ENCODE measurements around the gene EFNB2.

The EFNB2 gene

DNA sequence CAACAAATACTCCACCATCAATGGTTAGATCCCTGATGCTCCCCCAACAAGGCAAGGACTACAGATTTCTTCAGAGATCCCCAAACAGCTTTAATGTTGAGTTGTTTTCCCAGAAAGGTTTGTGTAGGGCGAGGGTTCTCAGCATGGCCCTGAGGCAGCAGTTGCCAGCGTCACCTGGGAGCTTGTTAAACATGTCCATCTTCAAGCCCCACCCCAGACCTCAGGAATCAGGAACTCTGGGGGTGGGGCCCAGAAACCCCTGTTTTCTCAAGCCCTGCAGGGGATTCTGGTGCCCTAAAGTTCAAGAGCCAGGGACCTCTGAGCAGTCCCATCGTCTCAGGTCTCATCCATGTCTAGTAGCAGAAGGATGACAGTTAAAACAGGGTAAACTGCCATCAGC, 9.6 kb downstream of the EFNB2 start:
- no peak for DNase-seq (ENCODE audit: low read depth in 2 of 2)

DNA sequence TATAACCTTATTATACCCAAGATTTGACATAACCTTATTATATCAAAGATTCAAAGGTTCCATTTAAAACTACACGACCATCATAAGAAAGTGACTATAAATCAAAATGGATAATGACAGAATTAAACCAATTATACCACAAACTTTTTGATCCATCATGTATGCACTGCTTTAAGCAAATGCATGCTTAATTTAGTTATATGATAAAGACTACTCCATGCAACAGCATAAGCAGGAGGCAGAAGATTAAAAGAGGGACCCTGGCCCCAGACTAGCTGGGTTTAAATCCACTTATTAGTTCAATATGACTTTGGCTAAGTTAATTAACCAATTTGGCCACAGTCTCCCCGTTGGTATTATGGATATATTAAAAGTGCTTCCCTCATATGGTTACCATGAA, 11.4 kb downstream of the EFNB2 start:
- no peak for DNase-seq (ENCODE audit: low read depth in 2 of 2)

DNA sequence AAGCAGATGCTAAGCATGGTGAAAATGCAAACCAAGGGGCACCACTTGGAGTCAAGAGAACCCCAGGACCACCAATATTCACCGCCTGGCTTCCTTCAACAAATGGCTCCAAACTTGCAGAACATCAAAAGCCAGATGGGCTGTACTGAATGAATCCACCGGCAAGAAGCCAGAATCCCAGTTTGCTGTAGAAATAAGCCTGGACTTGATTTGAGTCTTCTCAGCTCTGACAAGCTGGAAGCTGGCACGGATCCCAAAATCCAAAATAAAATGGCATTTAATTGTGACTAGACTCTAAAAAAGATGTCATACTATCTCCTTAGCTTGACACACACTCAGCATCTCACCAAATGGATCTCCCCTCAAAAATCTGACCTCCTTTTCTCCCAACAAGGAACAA, 11.9 kb downstream of the EFNB2 start:
- no peak for DNase-seq (ENCODE audit: low read depth in 2 of 2)

DNA sequence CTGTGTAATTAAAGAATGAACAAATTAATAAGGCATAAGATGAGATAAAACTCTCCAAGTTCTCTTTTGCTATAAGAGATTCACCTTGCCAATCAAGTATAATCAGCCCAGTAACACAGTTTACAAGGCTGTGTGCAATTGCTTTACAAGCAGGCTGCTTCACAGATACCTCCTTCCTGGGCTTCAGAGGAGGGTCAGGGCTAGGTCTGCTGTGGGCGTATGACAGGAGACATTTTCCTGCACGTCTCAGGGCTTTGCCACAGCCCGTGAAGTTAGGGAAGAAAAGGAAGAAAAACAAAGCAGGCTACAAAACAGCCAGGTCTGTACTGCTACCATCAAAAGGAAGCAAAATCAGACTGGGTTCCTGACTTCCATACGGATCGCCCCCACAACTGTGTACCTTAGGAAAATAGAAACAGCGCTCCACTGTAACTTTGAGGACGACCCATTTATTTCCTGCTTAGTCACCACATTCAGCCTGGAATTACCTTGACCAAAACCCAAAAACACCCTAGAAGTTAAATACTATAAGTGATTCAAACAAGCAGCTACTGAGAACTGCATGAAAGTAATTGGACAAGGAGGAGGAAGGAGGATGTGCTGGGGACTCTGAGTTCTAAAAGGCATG, 12.4 kb downstream of the EFNB2 start:
- DNase-seq (ENCODE audit: low read depth in 2 of 2): no peak

DNA sequence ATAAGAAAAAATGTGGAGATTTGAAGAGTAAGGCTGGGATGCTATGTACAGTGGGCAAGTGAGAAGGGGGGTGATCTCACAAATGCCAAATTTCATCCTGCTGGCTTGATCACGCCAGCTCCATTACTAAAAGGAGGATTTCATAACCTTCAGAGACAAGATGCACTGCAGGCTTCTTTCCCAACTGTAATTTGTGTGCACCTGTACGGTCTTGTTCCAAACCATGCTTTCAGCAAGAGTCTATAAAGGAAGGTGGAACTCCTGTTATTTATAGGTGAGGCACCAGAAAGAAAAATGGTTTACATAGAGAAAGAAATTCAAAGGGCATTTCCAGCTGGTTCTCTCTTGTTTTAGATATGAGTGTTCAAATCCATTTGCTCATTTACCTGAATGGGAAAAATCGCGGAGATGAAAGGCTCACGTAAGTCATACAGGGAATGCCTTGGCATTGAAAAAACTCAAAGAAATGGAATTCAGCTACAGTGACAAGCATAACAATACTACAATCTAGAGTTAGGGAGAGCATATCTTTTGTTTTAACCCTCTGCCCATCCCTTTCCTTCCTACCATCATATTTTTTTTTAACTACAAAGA, 13.3 kb downstream of the EFNB2 start:
- DNase-seq (ENCODE audit: low read depth in 2 of 2): no peak

DNA sequence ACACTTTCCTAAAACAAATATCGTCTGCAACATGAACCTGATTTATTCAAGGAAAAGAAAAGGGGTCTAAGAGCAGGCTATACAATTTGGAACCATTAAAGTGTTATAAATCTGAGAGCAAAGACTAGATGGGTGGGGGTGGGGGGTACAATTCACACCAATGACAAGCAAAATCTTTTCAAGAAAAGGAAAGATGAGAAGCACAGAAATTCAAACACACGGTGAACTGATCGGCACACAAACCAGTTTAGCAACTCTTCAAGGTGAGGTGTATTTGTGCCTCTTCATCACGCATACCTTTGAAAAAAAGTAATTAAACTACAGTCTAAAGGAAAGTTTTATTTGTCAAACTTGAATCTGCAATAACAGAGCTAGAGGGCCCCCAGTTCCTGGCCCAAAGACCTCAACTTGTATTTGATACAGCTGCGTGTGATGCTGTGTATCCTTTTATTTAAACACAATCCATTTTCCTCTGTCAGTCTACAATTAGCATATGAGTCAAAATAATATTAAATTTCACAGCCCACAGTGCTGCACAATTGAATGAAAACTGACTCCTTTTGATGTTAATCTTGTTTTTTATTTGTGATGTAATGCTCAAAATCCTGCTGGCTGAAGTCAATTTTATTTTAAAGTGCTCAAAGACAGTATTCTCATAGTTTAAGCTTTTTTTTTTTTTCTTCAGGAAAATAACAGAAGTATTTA, 14.2 kb downstream of the EFNB2 start:
- DNase-seq (ENCODE audit: low read depth in 2 of 2): no peak

DNA sequence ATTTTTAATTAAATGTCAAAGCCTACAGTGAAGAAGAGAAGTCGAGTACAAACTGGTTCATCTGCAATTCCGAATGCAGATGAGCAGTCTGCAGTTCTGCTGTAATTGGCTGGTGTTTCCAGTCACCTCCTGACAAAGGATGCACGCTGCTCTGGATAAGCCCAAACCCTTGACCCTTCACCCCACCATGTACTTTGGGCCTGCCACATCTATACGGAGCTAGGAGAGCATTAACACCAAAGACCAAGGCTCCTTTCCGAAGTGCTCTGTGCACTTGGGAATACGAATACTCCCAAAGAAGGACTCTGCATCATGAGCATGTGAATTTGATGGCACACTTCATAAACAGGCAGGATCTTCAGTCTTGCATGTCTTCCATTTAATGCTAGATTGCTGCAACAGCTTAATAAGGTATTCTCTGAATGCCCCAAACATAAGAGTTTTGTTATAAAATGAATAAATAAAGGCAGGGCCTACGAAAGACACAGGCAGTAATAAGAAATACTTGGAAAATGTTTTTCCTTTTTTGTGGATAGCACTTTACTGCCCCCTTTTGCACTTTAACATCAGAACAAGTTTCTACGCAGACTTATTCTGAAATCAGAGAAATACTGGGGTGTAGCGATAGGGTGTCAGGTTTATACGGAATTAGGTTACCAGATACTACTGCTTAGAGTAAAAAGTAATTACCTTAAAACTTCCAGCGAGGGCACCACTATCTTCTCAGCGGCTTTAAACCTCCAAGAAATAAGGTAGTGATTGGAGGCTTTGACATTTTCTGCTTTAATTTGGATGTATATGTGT, 15.0 kb downstream of the EFNB2 start:
- no peak for DNase-seq (ENCODE audit: low read depth in 2 of 2)

DNA sequence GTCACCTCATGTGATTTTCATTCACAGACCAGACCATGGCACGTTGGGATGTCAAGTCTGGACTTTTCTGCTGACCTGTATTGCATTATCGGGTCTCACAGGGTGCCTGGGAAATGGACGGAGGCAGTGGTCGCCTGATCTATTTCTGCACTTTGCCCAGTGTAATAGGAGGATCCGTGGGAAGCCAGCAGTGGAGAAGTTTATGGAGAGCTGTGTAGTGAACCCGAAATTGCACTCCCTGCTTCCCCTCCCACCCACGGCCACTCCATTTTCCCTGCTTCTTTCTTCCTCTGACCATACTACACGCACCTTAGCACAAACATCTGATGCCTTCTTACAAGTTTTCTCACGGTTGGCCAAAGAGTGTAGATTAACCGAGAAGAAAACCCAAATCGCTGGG, 16.9 kb downstream of the EFNB2 start:
- no peak for DNase-seq (ENCODE audit: low read depth in 2 of 2)

DNA sequence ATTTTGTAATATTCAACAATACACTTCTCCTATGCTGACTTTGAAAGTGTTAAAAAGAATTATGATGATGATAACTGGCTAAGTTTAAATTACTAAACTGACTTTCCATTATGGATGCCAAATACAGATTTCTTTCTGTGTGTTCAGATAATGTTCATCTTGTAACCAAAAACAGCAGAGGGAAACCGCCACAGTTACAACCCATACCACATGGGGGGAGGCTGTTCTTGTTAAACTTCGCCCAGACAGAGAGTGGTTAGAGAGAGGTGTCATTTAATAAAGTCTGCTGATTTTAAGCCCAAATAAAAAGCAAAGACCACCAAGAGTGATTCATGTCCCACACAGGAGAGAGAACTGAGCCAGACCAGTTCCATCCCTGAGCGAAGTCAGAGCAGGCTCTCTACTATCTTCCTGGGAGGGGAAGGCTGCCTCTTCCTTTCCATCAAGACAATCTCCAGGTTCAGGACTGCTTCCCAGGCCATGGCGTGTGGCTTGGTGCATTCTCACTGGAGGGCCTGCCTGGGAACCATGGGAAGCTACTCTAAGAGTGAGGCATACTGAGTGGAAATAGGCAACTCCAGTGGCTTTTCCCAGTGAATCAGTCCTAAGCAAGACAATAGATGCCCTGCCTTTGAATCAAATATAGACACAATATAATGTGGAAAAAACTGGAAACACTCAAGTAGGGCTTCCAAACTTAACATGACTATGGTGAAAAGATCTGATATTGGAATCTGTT, 18.2 kb downstream of the EFNB2 start:
- DNase-seq (ENCODE audit: low read depth in 2 of 2): no peak

DNA sequence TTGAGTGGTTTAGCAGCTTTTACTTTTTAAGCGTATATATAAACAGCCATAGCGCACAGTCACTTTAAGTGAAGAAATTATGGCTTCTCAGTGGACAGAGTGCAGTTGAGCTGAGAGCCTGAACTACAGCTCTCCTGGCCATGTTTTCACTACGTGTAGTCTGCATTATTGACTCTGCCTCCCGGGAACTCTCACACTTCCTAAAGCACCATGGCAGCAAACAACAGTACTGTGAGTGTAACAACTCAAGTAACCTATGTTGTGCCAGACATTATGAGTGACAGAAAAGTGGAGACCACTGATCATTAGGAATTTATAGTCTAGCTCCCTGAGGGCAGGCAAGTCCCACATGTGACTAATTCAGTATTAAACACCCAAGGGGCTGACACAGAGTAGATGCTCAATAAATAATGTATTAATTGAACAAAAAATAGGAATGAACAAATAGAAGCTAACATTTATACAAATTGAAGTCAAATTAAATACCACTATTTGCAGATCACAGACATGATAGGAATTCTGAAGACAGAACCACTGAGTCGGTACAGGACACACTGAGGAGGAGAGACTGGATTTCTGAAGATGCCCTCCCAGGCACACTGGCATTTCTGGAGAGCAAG, 19.7 kb downstream of the EFNB2 start:
- DNase-seq (ENCODE audit: low read depth in 2 of 2): no peak

DNA sequence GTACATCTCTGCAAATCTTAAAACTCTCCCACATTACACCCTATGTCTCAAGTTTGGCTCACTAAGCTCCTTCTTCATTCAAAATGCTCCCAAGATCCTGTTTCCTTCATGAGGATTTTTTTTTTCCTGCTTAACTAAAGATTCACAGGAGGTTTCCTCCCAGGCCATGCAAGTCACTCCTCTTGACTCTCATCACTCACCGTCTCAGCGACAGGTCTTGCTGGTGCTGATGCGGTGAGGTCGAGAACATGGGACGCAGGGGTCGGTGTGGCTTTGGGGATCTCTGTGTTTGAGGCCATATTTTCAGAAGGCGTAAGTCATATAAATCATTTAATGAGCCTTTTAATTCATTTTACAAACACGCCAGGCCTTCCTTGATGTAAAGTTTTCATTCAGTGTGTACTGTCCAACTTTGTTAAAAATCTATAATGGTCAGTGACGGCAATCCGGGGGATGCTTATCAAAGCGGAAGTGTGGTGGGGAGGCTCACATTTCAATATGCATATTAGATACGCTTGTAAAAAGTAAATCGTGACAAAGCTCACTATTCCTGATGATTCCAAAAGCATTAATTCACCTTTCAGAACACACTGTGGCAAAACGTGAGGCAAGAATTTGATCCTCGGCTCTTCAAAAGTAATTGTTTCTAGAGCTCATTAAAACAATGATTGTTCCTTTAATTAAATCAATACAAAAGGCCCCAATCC, 20.4 kb downstream of the EFNB2 start:
- DNase-seq (ENCODE audit: low read depth in 2 of 2): no peak

DNA sequence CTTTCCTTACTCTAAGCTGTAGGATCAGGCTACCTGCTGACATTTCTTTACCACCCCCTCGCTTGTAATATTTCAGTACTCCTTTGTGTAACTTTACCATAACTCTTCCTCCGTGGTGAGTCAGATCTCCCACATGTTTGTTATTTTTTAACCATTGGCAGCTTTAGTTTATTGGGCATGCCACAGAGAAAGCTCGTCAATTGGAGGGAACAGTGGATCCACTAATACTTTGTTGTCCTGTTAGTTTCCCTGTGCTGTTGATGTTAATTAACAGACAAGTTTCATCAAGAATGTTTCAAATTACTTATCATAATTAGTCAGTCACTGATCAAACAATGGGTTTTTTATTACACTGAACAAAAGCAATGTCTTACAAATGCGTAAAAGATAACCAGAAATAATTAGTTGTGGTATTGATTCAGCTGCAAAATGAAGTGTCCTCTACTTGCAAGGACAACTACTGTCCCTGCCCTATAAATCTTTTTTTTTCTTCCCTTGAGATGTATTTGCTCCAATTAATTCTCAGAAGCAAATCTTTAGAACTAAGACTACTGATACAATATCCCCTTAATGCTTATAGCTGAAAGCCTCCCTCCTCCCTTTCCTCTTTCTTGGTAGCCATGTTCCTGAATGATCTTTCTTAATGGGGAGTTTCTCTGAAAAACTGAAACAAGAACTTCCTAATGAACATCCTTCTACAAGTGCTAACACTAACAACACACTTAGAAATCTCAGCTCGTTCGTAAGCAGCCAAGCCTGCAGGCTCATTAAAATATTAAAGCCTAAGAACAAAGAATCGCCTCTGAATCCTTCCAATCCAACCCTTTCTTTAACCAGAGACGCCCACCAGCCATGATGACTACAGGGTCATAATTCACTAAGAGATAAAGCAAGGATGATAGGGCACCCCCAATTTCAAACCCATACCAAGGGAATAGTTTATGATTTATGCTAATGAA, 22.2 kb downstream of the EFNB2 start:
- no peak for DNase-seq (ENCODE audit: low read depth in 2 of 2)

DNA sequence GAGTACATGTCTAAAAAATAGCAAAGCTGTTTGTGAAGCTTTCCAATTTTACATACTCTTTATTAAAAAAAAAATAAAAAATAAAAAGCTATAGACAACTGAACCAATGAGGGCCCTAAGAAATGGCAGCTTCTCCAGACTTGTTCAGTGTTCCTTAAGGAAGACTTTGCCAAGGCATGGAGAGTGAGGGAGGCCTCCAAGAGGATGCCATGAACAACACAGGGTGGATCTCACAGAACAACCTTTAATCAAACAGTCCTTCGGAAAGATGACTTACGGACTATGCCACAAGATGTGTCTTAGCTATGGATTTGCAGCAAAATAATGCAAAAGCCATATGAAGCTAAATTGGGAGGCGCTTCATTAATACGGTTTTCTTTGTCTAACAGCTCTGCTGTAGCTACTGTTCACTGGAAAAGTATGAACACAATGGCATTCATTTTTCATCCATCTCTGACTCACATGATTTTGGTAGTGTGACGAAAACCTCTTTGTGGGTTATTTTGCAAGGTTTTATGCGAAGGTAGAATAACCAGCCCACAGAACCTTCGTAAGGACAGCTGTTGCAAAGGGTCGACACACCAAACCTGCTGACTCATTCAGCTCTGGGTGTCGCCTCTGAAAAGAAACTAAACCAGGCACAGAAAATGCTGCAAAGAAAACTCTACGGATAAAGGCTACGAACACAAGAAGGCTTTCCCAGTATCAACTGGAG, 27.7 kb downstream of the EFNB2 start:
- DNase-seq (ENCODE audit: low read depth in 2 of 2): no peak

DNA sequence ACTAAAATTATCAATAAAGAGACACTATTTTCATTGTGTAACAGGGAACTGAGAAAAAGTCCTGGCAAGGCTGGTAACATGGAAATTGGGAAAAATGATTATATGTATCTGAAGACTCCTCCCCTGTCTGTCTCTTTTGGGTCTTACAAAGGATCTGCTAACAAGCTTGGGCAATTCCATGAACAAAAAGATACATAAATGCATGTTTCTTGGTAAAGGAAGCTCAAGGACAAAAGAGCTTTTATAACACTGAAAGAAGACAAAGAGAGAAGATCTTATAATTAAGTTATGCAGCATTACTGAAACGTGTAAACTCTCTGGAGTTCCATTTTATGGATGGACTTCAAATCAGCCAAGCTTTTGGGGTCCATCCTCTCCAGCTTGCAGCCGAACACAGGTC, 29.2 kb downstream of the EFNB2 start:
- DNase-seq (ENCODE audit: low read depth in 2 of 2): no peak

DNA sequence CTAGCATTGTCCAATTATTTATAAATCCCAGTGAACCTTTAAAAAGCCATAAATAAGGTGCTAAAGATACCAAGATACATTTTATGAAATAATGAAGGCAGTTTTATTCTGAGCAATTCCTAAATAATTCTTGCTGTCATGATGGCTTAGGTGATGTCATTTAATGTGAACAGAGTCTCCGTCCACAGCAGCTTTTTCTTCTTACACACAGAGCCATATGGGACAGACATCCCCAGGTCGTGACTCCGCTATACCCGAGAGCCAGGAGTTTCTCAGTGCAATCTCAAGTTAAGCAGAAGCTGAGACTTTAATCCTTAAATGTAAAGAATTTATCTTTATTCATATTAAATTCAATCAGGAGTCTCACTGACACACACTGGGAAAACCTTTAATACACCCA, 29.7 kb downstream of the EFNB2 start:
- DNase-seq (ENCODE audit: low read depth in 2 of 2): no peak

DNA sequence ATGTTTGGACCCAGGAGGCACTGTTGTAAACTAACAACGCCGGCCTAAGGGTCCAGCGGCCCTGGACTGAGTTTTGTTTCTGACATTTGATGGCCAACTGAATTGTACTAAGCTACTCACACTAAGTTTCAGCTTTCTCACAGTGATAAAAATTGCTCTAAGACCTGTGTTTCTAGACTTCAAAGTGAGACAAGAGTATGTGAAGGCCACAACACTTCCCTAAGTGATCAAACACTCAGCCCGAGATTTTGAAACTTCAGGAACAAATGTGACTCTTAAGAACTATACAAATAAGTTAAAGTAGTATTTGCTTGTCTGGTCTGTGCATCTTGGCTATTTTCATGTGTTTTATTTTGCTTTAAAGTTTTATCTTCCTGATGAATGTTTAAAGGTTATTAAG, 30.2 kb downstream of the EFNB2 start:
- no peak for DNase-seq (ENCODE audit: low read depth in 2 of 2)

DNA sequence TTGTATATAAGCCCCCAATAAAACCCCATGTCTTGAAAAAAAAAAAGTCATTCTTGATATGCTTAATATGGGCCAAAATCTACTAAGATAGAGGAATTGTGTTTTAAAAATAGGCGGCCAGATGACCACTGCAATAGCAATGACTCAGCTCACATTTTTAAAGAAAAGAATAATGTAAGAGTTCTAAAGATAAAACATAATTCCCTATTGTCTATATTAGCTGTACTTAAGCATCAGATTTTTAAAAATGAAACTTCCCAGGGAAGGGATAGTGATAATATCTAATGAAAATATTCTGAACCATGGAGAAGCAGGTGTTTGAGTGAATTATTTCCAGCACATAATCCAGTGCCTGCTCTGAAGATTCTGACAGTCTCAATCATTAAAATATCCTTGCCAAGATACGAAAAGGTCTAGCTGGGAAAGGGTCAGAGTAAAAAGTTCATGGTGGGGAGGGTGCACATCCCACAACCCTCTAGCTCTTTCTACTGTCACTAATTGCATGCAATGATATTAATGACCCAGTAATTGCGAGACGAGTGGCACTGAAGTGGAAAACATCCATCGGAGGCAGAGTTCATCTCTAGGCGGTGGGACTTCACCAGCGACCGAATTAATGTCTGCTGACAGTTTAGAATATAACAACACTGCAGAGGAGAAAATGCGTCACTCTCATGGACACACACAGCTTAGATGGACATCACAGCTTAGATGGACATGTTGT, 31.6 kb downstream of the EFNB2 start:
- no peak for DNase-seq (ENCODE audit: low read depth in 2 of 2)

DNA sequence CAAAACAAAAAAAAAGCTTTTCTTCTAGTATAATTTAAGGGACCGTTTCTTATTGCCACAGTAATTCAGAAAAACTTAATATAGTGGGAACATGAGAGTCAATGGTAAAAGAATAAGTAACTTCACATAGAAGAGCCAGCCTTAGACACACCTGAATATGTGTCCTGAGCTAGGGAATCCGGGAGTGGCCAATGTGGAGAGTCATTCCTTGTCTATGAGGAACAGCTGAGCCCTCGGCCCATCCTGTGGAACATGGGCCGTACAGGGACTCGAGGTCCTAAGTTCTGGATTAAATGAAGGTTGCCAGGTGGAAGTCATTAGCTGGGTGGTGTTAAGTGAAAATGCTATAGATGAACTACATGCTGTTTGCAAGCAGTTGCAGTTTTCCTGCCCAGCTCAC, 32.2 kb downstream of the EFNB2 start:
- DNase-seq (ENCODE audit: low read depth in 2 of 2): no peak
